Measurements from ENCODE around the gene SETBP1. TPM values are rescaled to one million over a fixed set of nuclear protein-coding genes. Genes with fewer than 3 reads are reported as not detected.

Gene SETBP1
- total and polyA plus RNA-seq, 2 of the 8 experiments (the other 6 are each of a cell fraction or from before 2014, with no cell fraction given): 2.0 to 6.5 TPM

GRCh38 chr18:44698518-44698917 lies 17.8 kb downstream of the SETBP1 start:
- Histone ChIP-seq H3K14ac (ENCODE audit: insufficient read length) (no peak overlapping the region), H4K8ac (ENCODE audit: extremely low read depth, insufficient read depth, low read length) (no peak overlapping the region), H3K4me1 (replicated peaks in 1 of 4; ENCODE audit: control insufficient read depth in 3 of 4, insufficient read depth in 4 of 4, low read length in 3 of 4) (peaks cover 0 to 12% (median 10%) of the 10 kb centered on the region in 4 experiments; a peak in 6 of 7 replicates), H2BK12ac (ENCODE audit: low read depth, low read length) (no peak overlapping the region), H4K20me1 (replicated peaks in 1 of 2; ENCODE audit: control insufficient read depth in 1 of 2, insufficient read depth in 2 of 2, low read length in 2 of 2) (no peaks in the 10 kb centered on the region), H3K9me3 (ENCODE audit: insufficient read depth in 2 of 2, low read depth in 1 of 2, low read length in 1 of 2) (no peaks in the 10 kb centered on the region), H2AK5ac (ENCODE audit: low read depth, low read length) (no peak overlapping the region), H3K4me3 (ENCODE audit: extremely low read depth in 1 of 4, insufficient read depth in 2 of 4, low read depth in 3 of 4, low read length in 4 of 4) (no peak overlapping the region), H3K4ac (replicated peaks; ENCODE audit: insufficient read length, low read depth, low read length) (no peak overlapping the region), H2BK120ac (replicated peaks; ENCODE audit: low read depth, low read length) (no peak overlapping the region), H3K79me1 (ENCODE audit: low read depth, low read length) (peaks cover 4% of the 10 kb centered on the region; the same call in 1 of the 2 replicates), H3K79me2 (ENCODE audit: control insufficient read depth in 1 of 2, insufficient read depth in 2 of 2, low read length in 2 of 2) (no peaks in the 10 kb centered on the region), H3K4me2 (ENCODE audit: insufficient read depth in 1 of 2, low read depth in 2 of 2, low read length in 2 of 2) (no peak overlapping the region), H4K91ac (replicated peaks; ENCODE audit: insufficient read length, low read length) (no peak overlapping the region), H3K36me3 (ENCODE audit: control insufficient read depth in 2 of 4, insufficient read depth in 4 of 4, low read length in 3 of 4) (no peaks in the 10 kb centered on the region), H4K5ac (ENCODE audit: insufficient read length, low read depth, low read length) (no peak overlapping the region), H2BK20ac (ENCODE audit: low read length) (no peak overlapping the region; the same call in 1 of the 2 replicates), H3K27me3 (replicated peaks in 1 of 4; ENCODE audit: control insufficient read depth in 3 of 4, extremely low read depth in 1 of 4, insufficient read depth in 3 of 4, low read length in 3 of 4) (no peaks in the 10 kb centered on the region), H2BK15ac (ENCODE audit: low read length) (no peak overlapping the region), H3K56ac (replicated peaks; ENCODE audit: insufficient read length, low read depth, low read length) (no peak overlapping the region), H3K23ac (ENCODE audit: insufficient read length) (no peak overlapping the region), H3K23me2 (ENCODE audit: low read depth, low read length) (no peaks in the 10 kb centered on the region), H2AFZ (ENCODE audit: low read length) (no peak overlapping the region), H2BK5ac (ENCODE audit: low read depth, low read length) (no peak overlapping the region), H3K18ac (ENCODE audit: extremely low read depth, low read length) (no peak overlapping the region), H3K27ac (ENCODE audit: low read depth, low read length) (no peak overlapping the region), H3K9ac (replicated peaks in 1 of 4; ENCODE audit: extremely low read depth in 1 of 4, low read depth in 3 of 4, low read length in 3 of 4) (no peak overlapping the region)
- ChIA-PET POLR2A (ENCODE audit: partially characterized antibody) (no interaction called here), CTCF (ENCODE audit: partially characterized antibody) (no interaction called here)
- TF ChIP-seq NANOG (IDR thresholded peaks at IDR 0.05; ENCODE audit: insufficient read depth, low read depth, low read length, poor library complexity, severe bottlenecking): no peak
- TF ChIP-seq CTCF (IDR thresholded peaks at IDR 0.05; ENCODE audit: control extremely low read depth in 1 of 3, insufficient read depth in 1 of 3, low read depth in 1 of 3, low read length in 3 of 3): no peak
- no peak for TF ChIP-seq MAFK (IDR thresholded peaks at IDR 0.05; ENCODE audit: low read depth, low read length)
- TF ChIP-seq SIRT6 (IDR thresholded peaks at IDR 0.05; ENCODE audit: low read length): no peak
- no peak for TF ChIP-seq ATF2 (IDR thresholded peaks at IDR 0.05; ENCODE audit: low read length)
- TF ChIP-seq CHD2 (IDR thresholded peaks at IDR 0.05; ENCODE audit: low read length): no peak
- TF ChIP-seq SP1 (IDR thresholded peaks at IDR 0.05; ENCODE audit: low read depth, low read length): no peak
- TF ChIP-seq RXRA (IDR thresholded peaks at IDR 0.05; ENCODE audit: insufficient read depth, low read depth, low read length): no peak
- no peak for TF ChIP-seq CBX8 (IDR thresholded peaks at IDR 0.05; ENCODE audit: borderline replicate concordance, low read depth, low read length)
- FAIRE-seq (no peak), DNase-seq (ENCODE audit: low read depth in 1 of 2, low spot score in 2 of 2) (no peak)
- 84% methylated on average over 5 of the region's 5 CpGs; no CpG with 5 or more reads in 1 of the 2 experiments for WGBS, 2 experiments (ENCODE audit: extremely low coverage in 1 of 2, insufficient coverage in 1 of 2, insufficient read length in 1 of 2, insufficient replicate concordance in 2 of 2, low coverage in 1 of 2, low lambda C conversion rate in 2 of 2, missing lambda C conversion rate in 1 of 2)

Measured in H1 (cell line).